ENCODE data around the gene SCNN1A.

SCNN1A gene

GRCh38 chr12:6383572-6384498 is 8.5 kb upstream of the SCNN1A start, which contains the start of gene LTBR:
TSS of gene LTBR (plus strand) at chr12:6384162. CDS start at chr12:6384359, 197 bp downstream.
- TF ChIP-seq CTCF (IDR thresholded peaks at IDR 0.05; ENCODE audit: low read depth, low read length): no peak
- no peak within 1 kb of the TSS for H3K27ac ChIP-seq
- no peaks in the 10 kb centered on the region for H3K36me3 ChIP-seq
- no peaks in the 10 kb centered on the region for H3K27me3 ChIP-seq (ENCODE audit: insufficient read depth, low read depth, severe bottlenecking)
- H3K9me3 ChIP-seq (ENCODE audit: severe bottlenecking): no peaks in the 10 kb centered on the region
- H3K4me3 ChIP-seq (ENCODE audit: low read depth, low read length): no peak within 1 kb of the TSS
- DNase-seq: no peak

GRCh38 chr12:6382982-6383381 is 7.6 kb upstream of the SCNN1A start:
- H3K27ac ChIP-seq: no peak overlapping the region

GRCh38 chr12:6382371-6382770 is 7.0 kb upstream of the SCNN1A start:
- no peak overlapping the region for H3K27ac ChIP-seq

More at GRCh38 chr12:6382982-6383381, 7.6 kb upstream of the SCNN1A start:
- Histone ChIP-seq H3K4me3 (ENCODE audit: low read depth, low read length) (no peak overlapping the region), H3K36me3 (no peaks in the 10 kb centered on the region), H3K27me3 (ENCODE audit: insufficient read depth, low read depth, severe bottlenecking) (no peaks in the 10 kb centered on the region), H3K9me3 (ENCODE audit: severe bottlenecking) (no peaks in the 10 kb centered on the region)
- no peak for TF ChIP-seq CTCF (IDR thresholded peaks at IDR 0.05; ENCODE audit: low read depth, low read length)
- no peak for DNase-seq

GRCh38 chr12:6380141-6381121 is 5.1 kb upstream of the SCNN1A start:
- Histone ChIP-seq H3K4me3 (ENCODE audit: low read depth, low read length) (no peak overlapping the region), H3K36me3 (no peaks in the 10 kb centered on the region), H3K27me3 (ENCODE audit: insufficient read depth, low read depth, severe bottlenecking) (no peaks in the 10 kb centered on the region), H3K9me3 (ENCODE audit: severe bottlenecking) (no peaks in the 10 kb centered on the region), H3K27ac (no peak overlapping the region)
- no peak for TF ChIP-seq CTCF (IDR thresholded peaks at IDR 0.05; ENCODE audit: low read depth, low read length)
- no peak for DNase-seq

More at GRCh38 chr12:6382371-6382770, 7.0 kb upstream of the SCNN1A start:
- TF ChIP-seq CTCF (IDR thresholded peaks at IDR 0.05; ENCODE audit: low read depth, low read length): no peak
- H3K27me3 ChIP-seq (ENCODE audit: insufficient read depth, low read depth, severe bottlenecking): no peaks in the 10 kb centered on the region
- DNase-seq: no peak
- no peaks in the 10 kb centered on the region for H3K9me3 ChIP-seq (ENCODE audit: severe bottlenecking)
- no peak overlapping the region for H3K4me3 ChIP-seq (ENCODE audit: low read depth, low read length)
- no peaks in the 10 kb centered on the region for H3K36me3 ChIP-seq

- Histone ChIP-seq H3K36me3 (no peaks in the 10 kb centered on the region), H3K4me3 (ENCODE audit: low read depth, low read length) (no peak overlapping the region), H3K9me3 (ENCODE audit: severe bottlenecking) (no peaks in the 10 kb centered on the region), H3K27ac (no peak overlapping the region), H3K27me3 (ENCODE audit: insufficient read depth, low read depth, severe bottlenecking) (no peaks in the 10 kb centered on the region)
- DNase-seq: no peak
- no peak for TF ChIP-seq CTCF (IDR thresholded peaks at IDR 0.05; ENCODE audit: low read depth, low read length)
These were observed 3.5 kb upstream of the SCNN1A start for GRCh38 chr12:6378709-6379472.

All from WERI-Rb-1 (cell line).